ENCODE measurements around the gene LRRC7. TPM values are rescaled to one million over a fixed set of nuclear protein-coding genes. Genes with fewer than 3 reads are reported as not detected.

LRRC7 gene
- total and polyA plus RNA-seq, 2 experiments from 2014 or later = 1.2 TPM; not detected in 1

DNA sequence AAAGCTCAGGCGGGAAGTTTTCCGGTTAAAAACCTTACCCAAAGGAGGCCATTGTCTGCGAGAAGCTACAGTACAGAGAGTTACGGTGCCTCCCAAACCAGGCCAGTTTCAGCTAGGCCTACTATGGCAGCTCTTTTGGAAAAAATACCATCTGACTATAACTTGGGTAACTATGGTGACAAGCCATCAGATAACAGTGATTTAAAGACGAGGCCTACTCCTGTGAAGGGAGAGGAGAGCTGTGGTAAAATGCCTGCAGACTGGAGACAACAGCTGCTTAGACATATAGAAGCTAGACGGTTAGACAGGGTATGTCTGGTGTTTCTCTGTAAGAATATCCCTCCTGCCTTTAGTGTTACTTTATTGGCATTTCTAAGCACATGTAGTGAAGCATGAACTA is 471.8 kb downstream of the LRRC7 start:
- no peaks in the 10 kb centered on the region for H3K36me3 ChIP-seq (ENCODE audit: insufficient read depth)
- no peaks in the 10 kb centered on the region for H3K9me3 Mint-ChIP-seq

DNA sequence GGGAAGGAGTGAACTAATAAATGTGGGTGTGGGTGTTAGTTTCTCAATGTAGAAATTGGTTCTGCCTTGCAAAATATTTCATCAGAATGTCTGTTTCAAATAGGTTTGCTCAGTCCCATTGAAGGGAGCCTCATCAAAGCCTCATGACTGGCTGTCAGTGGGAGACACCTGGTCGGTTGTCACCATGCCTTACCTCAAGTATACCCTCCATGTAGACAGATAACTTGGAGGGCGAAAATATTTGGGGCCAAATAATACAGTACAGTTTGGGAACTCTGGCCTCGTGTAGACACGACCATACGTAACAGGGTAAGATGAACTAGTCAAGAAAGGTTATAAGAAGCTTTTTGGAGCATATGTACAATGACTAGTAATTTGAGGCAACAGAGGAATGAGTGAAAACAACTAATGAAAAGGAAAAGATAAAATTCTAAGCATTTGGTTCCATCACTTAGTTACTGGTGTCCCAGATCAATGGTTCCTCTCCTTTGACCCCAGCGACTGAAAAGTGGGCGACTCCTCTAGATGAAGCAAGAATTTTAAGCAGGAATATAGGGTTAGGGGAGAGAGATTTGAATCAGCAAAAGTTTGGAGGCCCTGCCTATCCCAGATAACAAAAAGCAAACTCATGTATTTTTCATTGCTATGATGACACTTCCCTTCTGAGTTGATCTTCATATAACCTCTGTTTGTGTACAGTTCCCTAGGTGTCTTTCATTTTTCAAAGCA is 473.8 kb downstream of the LRRC7 start:
- Histone ChIP-seq H3F3A (replicated peaks; ENCODE audit: low read depth) (no peaks in the 10 kb centered on the region), H3K27ac (ENCODE audit: low read depth) (no peak overlapping the region), H3K9me2 (ENCODE audit: insufficient read depth) (no peaks in the 10 kb centered on the region), H3K4me3 (no peak overlapping the region), H3K4me2 (no peak overlapping the region), H3K27me3 (ENCODE audit: insufficient read depth) (no peaks in the 10 kb centered on the region), H3K79me2 (replicated peaks; ENCODE audit: insufficient read depth) (no peaks in the 10 kb centered on the region), H3K4me1 (ENCODE audit: insufficient read depth) (no peaks in the 10 kb centered on the region), H4K20me1 (replicated peaks; ENCODE audit: insufficient read depth) (no peaks in the 10 kb centered on the region), H3K36me3 (ENCODE audit: insufficient read depth) (no peaks in the 10 kb centered on the region), H2AFZ (no peak overlapping the region)
- TF ChIP-seq ZNF114 (CRISPR knock-in tag; IDR thresholded peaks at IDR 0.05) (no peak), EZH2 (IDR thresholded peaks at IDR 0.05; ENCODE audit: low read depth, unreplicated experiment) (no peak), CREB1 (CRISPR knock-in tag; IDR thresholded peaks at IDR 0.05; ENCODE audit: low read depth) (no peak), EZH2phosphoT487 (IDR thresholded peaks at IDR 0.05; ENCODE audit: unreplicated experiment) (no peak)
- TF ChIP-seq, protein P1, sequence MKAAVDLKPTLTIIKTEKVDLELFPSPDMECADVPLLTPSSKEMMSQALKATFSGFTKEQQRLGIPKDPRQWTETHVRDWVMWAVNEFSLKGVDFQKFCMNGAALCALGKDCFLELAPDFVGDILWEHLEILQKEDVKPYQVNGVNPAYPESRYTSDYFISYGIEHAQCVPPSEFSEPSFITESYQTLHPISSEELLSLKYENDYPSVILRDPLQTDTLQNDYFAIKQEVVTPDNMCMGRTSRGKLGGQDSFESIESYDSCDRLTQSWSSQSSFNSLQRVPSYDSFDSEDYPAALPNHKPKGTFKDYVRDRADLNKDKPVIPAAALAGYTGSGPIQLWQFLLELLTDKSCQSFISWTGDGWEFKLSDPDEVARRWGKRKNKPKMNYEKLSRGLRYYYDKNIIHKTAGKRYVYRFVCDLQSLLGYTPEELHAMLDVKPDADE (IDR thresholded peaks at IDR 0.05) = no peak
- no peak for ATAC-seq
- no peak for DNase-seq (ENCODE audit: low spot score)
- no peaks in the 10 kb centered on the region for H3K9me3 Mint-ChIP-seq
- H3K4me1 Mint-ChIP-seq = peaks cover 7% of the 10 kb centered on the region; the same call in 2 of the 3 replicates
- H3K27ac Mint-ChIP-seq = no peak overlapping the region; the same call in 1 of the 2 replicates
- no peaks in the 10 kb centered on the region for H3K36me3 Mint-ChIP-seq (ENCODE audit: low read depth)
- no peaks in the 10 kb centered on the region for H3K27me3 Mint-ChIP-seq (ENCODE audit: insufficient read depth, low read depth, poor library complexity)
- no peak overlapping the region for H3K4me3 Mint-ChIP-seq

More for the DNA sequence above, 471.8 kb downstream of the LRRC7 start:
- ATAC-seq (no peak), DNase-seq (ENCODE audit: low spot score) (no peak)
- TF ChIP-seq NANOG (IDR thresholded peaks at IDR 0.05; ENCODE audit: borderline replicate concordance) (no peak), EZH2 (IDR thresholded peaks at IDR 0.05; ENCODE audit: low read depth, unreplicated experiment) (no peak), CREB1 (CRISPR knock-in tag; IDR thresholded peaks at IDR 0.05; ENCODE audit: low read depth) (no peak), JUNB (IDR thresholded peaks at IDR 0.05; ENCODE audit: unreplicated experiment) (no peak)
- TF ChIP-seq, protein P2, sequence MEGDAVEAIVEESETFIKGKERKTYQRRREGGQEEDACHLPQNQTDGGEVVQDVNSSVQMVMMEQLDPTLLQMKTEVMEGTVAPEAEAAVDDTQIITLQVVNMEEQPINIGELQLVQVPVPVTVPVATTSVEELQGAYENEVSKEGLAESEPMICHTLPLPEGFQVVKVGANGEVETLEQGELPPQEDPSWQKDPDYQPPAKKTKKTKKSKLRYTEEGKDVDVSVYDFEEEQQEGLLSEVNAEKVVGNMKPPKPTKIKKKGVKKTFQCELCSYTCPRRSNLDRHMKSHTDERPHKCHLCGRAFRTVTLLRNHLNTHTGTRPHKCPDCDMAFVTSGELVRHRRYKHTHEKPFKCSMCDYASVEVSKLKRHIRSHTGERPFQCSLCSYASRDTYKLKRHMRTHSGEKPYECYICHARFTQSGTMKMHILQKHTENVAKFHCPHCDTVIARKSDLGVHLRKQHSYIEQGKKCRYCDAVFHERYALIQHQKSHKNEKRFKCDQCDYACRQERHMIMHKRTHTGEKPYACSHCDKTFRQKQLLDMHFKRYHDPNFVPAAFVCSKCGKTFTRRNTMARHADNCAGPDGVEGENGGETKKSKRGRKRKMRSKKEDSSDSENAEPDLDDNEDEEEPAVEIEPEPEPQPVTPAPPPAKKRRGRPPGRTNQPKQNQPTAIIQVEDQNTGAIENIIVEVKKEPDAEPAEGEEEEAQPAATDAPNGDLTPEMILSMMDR (conservative IDR thresholded peaks at IDR 0.05; ENCODE audit: low read depth in 2 of 2) = no peak
- Histone ChIP-seq H3K79me2 (replicated peaks; ENCODE audit: insufficient read depth) (no peaks in the 10 kb centered on the region), H3K4me3 (no peak overlapping the region), H2AFZ (no peak overlapping the region), H3K4me2 (no peak overlapping the region), H3K4me1 (ENCODE audit: insufficient read depth) (peaks cover 8% of the 10 kb centered on the region; the same call in 1 of the 2 replicates), H3F3A (replicated peaks; ENCODE audit: low read depth) (no peaks in the 10 kb centered on the region), H3K27me3 (ENCODE audit: insufficient read depth) (no peaks in the 10 kb centered on the region), H4K20me1 (replicated peaks; ENCODE audit: insufficient read depth) (no peaks in the 10 kb centered on the region), H3K9me2 (ENCODE audit: insufficient read depth) (no peaks in the 10 kb centered on the region), H3K27ac (ENCODE audit: low read depth) (no peak overlapping the region)
- no peaks in the 10 kb centered on the region for H3K27me3 Mint-ChIP-seq (ENCODE audit: insufficient read depth, low read depth, poor library complexity)
- H3K4me3 Mint-ChIP-seq = no peak overlapping the region
- H3K27ac Mint-ChIP-seq = no peak overlapping the region
- H3K4me1 Mint-ChIP-seq = peaks cover 11% of the 10 kb centered on the region; the same call in 2 of the 3 replicates
- H3K36me3 Mint-ChIP-seq (ENCODE audit: low read depth) = no peaks in the 10 kb centered on the region
